ENCODE data around the gene SHOX.
A peak's percentile ranks its signal among the peaks of the same experiment; 100 is the strongest.

The SHOX gene

DNA sequence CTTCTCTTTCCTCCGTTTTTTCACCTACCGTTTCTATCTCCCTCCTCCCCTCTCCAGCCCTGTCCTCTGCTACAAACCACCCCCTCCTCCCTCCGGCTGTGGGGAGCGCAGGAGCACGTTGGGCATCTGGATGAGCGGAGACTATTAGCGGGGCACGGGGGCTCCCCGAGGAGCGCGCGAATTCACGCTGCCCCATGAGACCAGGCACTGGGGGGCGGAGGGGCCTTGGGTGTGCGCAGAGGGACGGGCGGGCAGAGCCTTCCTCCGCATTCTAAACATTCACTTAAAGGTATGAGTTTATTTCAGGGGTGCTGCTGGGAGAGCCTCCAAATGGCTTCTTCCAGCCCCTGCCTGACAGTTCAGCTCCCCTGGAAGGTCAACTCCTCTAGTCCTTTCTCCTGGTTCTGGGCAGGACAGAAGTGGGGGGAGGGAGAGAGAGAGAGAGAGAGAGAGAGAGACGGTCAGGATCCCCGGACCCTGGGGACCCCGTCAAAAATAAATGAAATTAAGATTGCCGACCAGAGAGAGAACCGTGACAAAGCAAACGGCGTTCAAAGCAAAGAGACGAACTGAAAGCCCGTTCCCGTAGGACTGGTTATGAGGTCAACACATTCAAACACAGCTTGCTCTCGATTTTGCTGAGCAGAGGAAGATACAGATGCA lies 5.0 kb downstream of the SHOX start:
- Mint-ChIP-seq H3K27me3 (ENCODE audit: low read depth, poor library complexity) (peaks cover 93% of the 10 kb centered on the region), H3K36me3 (ENCODE audit: low read depth) (no peaks in the 10 kb centered on the region), H3K4me3 (peak overlapping the region; percentile 28), H3K9me3 (peaks cover 5% of the 10 kb centered on the region), H3K4me1 (peaks cover 48% of the 10 kb centered on the region), H3K27ac (no peak overlapping the region)
- TF ChIP-seq, protein P1, sequence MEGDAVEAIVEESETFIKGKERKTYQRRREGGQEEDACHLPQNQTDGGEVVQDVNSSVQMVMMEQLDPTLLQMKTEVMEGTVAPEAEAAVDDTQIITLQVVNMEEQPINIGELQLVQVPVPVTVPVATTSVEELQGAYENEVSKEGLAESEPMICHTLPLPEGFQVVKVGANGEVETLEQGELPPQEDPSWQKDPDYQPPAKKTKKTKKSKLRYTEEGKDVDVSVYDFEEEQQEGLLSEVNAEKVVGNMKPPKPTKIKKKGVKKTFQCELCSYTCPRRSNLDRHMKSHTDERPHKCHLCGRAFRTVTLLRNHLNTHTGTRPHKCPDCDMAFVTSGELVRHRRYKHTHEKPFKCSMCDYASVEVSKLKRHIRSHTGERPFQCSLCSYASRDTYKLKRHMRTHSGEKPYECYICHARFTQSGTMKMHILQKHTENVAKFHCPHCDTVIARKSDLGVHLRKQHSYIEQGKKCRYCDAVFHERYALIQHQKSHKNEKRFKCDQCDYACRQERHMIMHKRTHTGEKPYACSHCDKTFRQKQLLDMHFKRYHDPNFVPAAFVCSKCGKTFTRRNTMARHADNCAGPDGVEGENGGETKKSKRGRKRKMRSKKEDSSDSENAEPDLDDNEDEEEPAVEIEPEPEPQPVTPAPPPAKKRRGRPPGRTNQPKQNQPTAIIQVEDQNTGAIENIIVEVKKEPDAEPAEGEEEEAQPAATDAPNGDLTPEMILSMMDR (IDR thresholded peaks at IDR 0.05), result no peak
- no peak for DNase-seq

DNA sequence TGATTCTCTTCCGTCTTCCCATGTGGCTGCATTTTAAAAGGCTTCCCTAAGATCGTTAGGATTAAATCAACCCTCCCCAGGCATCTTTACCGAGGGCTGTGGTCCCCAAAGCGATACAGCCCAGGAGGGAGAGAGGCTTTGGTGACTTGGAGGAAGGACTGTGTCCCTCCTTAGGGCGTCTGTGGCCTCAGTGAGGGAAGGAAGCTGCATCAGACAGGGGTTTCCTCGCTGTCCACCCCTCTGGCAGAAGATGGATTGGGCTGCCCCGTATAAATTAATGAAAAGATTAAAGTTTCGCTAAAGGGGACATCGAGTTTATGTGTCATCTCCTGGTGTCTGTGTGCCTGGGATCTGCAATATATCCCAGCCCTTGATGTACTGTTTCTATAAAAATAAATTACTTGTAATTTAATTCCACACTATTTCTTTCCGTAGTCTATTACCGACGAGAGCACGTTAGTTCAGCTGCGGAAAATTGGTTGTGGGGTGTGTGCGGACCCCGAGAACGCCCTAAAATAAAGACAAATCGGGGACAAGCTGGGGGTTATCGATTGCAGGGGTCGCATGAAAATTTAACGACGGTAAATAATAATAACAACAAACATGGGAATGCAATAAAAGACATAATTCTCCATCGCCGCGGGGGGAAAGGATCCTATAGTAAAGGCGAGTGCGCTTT lies 6.5 kb downstream of the SHOX start:
- Mint-ChIP-seq H3K27ac (no peak overlapping the region), H3K4me3 (no peak overlapping the region), H3K4me1 (peaks cover 45% of the 10 kb centered on the region), H3K27me3 (ENCODE audit: low read depth, poor library complexity) (peaks cover 93% of the 10 kb centered on the region), H3K36me3 (ENCODE audit: low read depth) (no peaks in the 10 kb centered on the region), H3K9me3 (peaks cover 5% of the 10 kb centered on the region)
- DNase-seq, result no peak
- TF ChIP-seq, protein P1 (IDR thresholded peaks at IDR 0.05), result no peak

DNA sequence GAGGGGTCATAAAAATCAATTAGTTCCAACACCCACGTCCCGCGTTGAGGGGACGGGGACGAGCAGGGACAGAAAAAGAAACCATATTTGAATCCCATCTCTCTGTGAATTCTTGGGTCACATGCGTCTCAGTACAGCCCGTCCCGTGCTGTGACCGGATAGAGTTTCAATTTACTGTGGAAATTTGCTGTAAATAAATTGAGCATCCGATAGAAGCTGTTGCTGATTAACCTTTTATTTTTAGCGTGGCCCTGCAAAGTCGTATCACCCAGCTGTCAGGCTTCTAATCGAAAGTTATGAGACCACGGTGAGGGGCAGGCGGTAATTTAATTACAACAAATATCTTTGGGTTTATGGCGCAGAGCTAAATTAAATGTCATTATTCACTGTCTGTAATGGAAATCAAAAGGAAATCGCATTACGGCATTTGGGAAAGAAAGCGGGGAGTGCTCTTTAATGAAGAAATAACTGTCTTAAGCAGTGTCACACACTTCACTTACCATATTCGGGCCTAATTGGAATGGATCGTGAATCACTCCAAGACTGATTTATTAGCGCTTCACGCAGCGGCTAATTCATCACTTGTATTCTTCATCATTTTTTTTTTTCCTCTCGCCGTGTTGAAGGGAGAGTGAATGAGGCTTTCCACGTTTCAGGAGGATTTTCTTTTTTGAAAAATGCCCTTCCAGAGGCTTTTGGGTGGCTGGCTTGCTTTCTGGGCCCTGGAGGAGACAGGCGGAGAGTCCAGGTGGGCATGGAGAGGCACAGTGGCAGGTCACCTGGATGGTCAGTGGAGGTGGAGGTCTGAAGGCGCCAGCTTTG lies 7.3 kb downstream of the SHOX start:
- H3K4me1 Mint-ChIP-seq, result peaks cover 43% of the 10 kb centered on the region
- TF ChIP-seq, protein P1 (IDR thresholded peaks at IDR 0.05), result no peak
- H3K9me3 Mint-ChIP-seq, result peaks cover 5% of the 10 kb centered on the region
- no peak for DNase-seq
- H3K27me3 Mint-ChIP-seq (ENCODE audit: low read depth, poor library complexity), result peaks cover 93% of the 10 kb centered on the region
- H3K4me3 Mint-ChIP-seq, result no peak overlapping the region
- H3K36me3 Mint-ChIP-seq (ENCODE audit: low read depth), result no peaks in the 10 kb centered on the region
- no peak overlapping the region for H3K27ac Mint-ChIP-seq

DNA sequence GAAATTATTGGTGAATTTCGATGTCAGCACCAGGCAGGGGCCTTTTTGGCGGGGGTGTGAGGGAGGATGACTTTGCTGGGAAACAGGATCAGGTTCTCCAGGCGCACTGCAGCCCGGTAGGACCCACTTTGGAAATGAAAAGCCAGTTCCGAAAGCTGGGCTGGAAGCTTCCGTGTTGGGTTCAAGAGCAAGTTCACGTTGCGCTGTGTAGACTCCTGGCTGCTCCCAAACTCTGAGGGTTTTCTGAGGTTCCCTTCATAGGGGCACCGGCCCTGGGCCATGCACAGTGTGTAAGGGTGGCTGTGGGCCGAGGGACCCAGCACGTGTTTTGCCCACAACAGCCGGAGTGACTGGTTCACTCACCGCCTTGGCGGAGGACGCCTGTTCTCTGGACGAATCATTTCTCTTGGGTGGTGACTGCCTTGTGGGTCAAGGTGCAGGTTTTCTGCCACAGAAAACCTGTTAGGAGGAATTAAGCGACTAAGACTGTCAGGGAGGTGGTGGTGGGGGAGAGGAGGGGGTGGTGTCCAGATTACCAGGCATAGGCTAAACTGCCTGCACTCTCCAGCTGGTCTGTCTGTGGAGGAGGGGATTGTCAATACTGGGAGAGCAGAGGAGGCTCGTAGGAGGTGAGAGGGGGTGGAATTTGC lies 8.0 kb downstream of the SHOX start:
- Mint-ChIP-seq H3K4me1 (peaks cover 37% of the 10 kb centered on the region), H3K27ac (no peak overlapping the region), H3K9me3 (peaks cover 5% of the 10 kb centered on the region), H3K27me3 (ENCODE audit: low read depth, poor library complexity) (peaks cover 93% of the 10 kb centered on the region), H3K36me3 (ENCODE audit: low read depth) (no peaks in the 10 kb centered on the region), H3K4me3 (no peak overlapping the region)
- DNase-seq, result no peak
- TF ChIP-seq, protein P1 (IDR thresholded peaks at IDR 0.05), result no peak

- Mint-ChIP-seq H3K36me3 (ENCODE audit: low read depth) (no peaks in the 10 kb centered on the region), H3K27me3 (ENCODE audit: low read depth, poor library complexity) (peaks cover 93% of the 10 kb centered on the region), H3K4me1 (peaks cover 36% of the 10 kb centered on the region), H3K4me3 (no peak overlapping the region), H3K9me3 (peaks cover 5% of the 10 kb centered on the region), H3K27ac (no peak overlapping the region)
- no peak for DNase-seq
- TF ChIP-seq, protein P1 (IDR thresholded peaks at IDR 0.05), result no peak
These were observed 8.6 kb downstream of the SHOX start for GRCh38 chrX:639151-639550.

All from nephron progenitor cell (in vitro differentiated cells).